KMS-11 (cell line): ENCODE data around the gene SEC23IP.

Experiments used
- H2AFZ ChIP-seq: fragments of 200-600 bp; sonication (generic); 2 replicates; pipeline ENCODE4 v1.6.1; 2016; ENCODE audit warnings: antibody characterized with exemption, mixed run types, low read depth
- H3K27ac ChIP-seq: fragments of 200-600 bp; sonication (generic); 2 replicates; pipeline ENCODE4 v1.6.1; 2016; ENCODE audit warnings: mild to moderate bottlenecking, mixed run types
- H3K27me3 ChIP-seq: fragments of 200-600 bp; sonication (generic); 2 replicates; pipeline ENCODE4 v1.6.1; 2017; ENCODE audit warnings: mild to moderate bottlenecking, low read depth, mixed run types, moderate library complexity; ENCODE audit not compliant: insufficient read depth
- H3K36me3 ChIP-seq: fragments of 200-600 bp; sonication (generic); 2 replicates; pipeline ENCODE4 v1.6.1; 2017; ENCODE audit warnings: mild to moderate bottlenecking, mixed run types; ENCODE audit not compliant: insufficient read depth
- H3K4me1 ChIP-seq: fragments of 200-600 bp; sonication (generic); 2 replicates; pipeline ENCODE4 v1.6.1; 2016; ENCODE audit warnings: mild to moderate bottlenecking, low read depth, mixed run types; ENCODE audit not compliant: poor library complexity, severe bottlenecking
- H3K4me2 ChIP-seq: fragments of 200-600 bp; sonication (generic); 2 replicates; pipeline ENCODE4 v1.7.0; 2016; ENCODE audit warnings: mild to moderate bottlenecking, mixed run types
- H3K4me3 ChIP-seq: fragments of 200-600 bp; sonication (generic); IDR thresholded peaks from 2 replicates; pipeline ENCODE4 v1.6.1; 2017; ENCODE audit warnings: low read depth, low read length, mixed read lengths; ENCODE audit not compliant: insufficient read depth
- H3K79me2 ChIP-seq: fragments of 200-600 bp; sonication (generic); 2 replicates; pipeline ENCODE4 v1.6.1; 2016; ENCODE audit warnings: low read depth, mixed run types; ENCODE audit not compliant: insufficient read depth
- H3K9ac ChIP-seq: fragments of 200-600 bp; sonication (generic); 2 replicates; pipeline ENCODE4 v1.6.1; 2016; ENCODE audit warnings: mild to moderate bottlenecking, mixed run types
- H4K20me1 ChIP-seq: fragments of 200-600 bp; sonication (generic); 2 replicates; pipeline ENCODE4 v1.6.1; 2016; ENCODE audit warnings: mild to moderate bottlenecking, mixed run types; ENCODE audit not compliant: insufficient read depth
- TF ChIP-seq, protein P1 (sequence below): fragments of 200-600 bp; sonication (generic); conservative IDR thresholded peaks from 2 replicates; pipeline ENCODE4 v1.6.1; 2017; ENCODE audit warnings: low read depth, mild to moderate bottlenecking, antibody characterized with exemption, low read length, moderate library complexity, mixed read lengths

SEC23IP gene

DNA sequence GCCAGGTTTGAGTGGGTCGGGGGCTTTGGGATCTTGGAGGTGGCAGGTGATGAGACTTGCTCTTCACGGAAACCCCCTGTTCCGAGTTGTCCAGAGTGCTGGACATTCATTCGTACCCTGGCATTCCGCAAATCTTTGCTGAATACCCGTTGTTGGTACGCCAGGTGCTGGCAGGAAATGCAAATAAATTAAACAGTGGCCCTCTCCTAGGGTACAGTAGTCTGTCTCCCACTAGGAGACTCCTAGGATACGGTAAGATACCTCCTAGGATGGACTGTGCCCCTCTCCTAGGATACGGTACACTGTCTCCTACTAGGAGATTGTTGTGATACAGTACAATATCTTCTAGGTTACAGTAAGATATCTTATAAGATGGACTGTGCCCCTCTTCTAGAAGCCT is 544 bp downstream of the SEC23IP start:
- Histone ChIP-seq H2AFZ (peak overlapping the region; percentile 63), H3K27me3 (no peaks in the 10 kb centered on the region)

DNA sequence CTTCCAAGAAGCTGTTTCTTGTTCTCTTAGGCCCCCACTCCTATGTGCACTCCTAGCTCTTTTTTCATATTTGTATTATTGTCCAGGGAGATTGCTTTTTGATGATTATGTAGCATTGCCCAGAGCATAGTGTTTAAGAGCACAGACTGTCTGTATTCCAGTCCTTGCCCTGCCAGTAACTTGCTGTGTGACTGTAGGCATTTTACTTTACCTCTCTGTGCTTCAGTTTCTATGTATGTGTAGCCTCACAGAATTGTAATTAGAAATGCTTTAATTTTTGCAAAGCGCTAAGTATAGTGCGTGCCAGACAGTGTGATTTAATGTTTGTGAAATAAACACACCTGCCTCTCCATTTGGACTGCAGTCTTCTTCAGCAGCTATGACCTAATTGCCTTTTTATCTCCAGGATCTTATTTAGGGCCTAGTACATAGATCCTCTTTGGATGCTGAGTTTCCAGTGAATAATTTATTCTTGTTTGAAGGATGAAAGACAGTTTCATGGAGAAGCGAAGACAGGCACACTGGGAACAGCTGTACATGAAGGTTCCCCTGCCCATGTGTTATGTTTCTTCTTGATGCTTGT is 1.4 kb downstream of the SEC23IP start:
- Histone ChIP-seq H3K4me2 (peak overlapping the region; percentile 63; the same call in 1 of the 2 replicates), H2AFZ (no peak overlapping the region), H3K4me1 (peaks cover 47% of the 10 kb centered on the region), H4K20me1 (no peaks in the 10 kb centered on the region), H3K79me2 (peaks cover 55% of the 10 kb centered on the region), H3K36me3 (0 out of 2 replicates have a peak, but pooled peaks cover 3% of the 10 kb centered on the region), H3K27ac (no peak overlapping the region), H3K4me3 (no peak overlapping the region), H3K9ac (no peak overlapping the region), H3K27me3 (no peaks in the 10 kb centered on the region)
- TF ChIP-seq, protein P1, sequence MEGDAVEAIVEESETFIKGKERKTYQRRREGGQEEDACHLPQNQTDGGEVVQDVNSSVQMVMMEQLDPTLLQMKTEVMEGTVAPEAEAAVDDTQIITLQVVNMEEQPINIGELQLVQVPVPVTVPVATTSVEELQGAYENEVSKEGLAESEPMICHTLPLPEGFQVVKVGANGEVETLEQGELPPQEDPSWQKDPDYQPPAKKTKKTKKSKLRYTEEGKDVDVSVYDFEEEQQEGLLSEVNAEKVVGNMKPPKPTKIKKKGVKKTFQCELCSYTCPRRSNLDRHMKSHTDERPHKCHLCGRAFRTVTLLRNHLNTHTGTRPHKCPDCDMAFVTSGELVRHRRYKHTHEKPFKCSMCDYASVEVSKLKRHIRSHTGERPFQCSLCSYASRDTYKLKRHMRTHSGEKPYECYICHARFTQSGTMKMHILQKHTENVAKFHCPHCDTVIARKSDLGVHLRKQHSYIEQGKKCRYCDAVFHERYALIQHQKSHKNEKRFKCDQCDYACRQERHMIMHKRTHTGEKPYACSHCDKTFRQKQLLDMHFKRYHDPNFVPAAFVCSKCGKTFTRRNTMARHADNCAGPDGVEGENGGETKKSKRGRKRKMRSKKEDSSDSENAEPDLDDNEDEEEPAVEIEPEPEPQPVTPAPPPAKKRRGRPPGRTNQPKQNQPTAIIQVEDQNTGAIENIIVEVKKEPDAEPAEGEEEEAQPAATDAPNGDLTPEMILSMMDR, result no peak

More for the DNA sequence above, 544 bp downstream of the SEC23IP start:
- TF ChIP-seq, protein P1, result no peak
- Histone ChIP-seq H3K4me3 (no peak overlapping the region), H3K27ac (peak overlapping the region; percentile 59), H4K20me1 (no peaks in the 10 kb centered on the region), H3K79me2 (peaks cover 48% of the 10 kb centered on the region), H3K36me3 (no peaks in the 10 kb centered on the region), H3K4me1 (peaks cover 47% of the 10 kb centered on the region), H3K9ac (peak overlapping the region; percentile 77; the same call in 1 of the 2 replicates), H3K4me2 (peak overlapping the region; percentile 63)

DNA sequence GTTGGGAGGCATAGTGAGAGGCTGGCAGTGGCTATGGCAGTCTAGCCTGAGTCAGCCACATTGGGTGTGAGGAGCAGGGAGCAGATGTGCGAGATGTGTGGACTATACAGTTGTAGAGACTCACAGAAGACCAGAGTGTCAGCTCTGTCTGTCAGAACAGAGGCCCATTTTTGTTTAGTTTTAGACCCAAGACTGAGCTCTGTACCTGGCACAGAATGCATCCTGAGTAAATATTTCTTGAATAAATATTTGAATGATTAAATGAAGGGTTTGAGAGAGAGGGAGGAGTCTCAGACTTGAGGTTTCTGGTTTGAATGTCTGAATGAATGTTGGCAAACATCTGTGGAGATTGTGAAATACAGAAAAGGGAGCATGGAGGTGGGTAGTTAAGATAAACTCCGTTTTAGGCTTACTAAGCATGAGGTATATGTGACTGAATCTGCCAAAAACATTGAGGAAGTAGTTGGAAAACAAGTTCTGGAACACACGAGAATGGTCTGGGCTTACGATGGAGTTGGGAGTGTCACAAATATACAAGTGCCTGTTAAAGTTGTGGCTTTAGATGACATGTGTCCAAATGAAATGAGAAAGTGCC is 3.6 kb downstream of the SEC23IP start:
- peak overlapping the region; percentile 51 for H3K27ac ChIP-seq
- H3K27me3 ChIP-seq, result no peaks in the 10 kb centered on the region
- no peak overlapping the region for H3K4me3 ChIP-seq
- no peak overlapping the region; the same call in 1 of the 2 replicates for H3K9ac ChIP-seq
- H3K79me2 ChIP-seq, result peaks cover 75% of the 10 kb centered on the region
- H2AFZ ChIP-seq, result no peak overlapping the region
- H3K36me3 ChIP-seq, result 0 out of 2 replicates have a peak, but pooled peaks cover 5% of the 10 kb centered on the region
- TF ChIP-seq, protein P1, result no peak
- no peaks in the 10 kb centered on the region for H4K20me1 ChIP-seq
- H3K4me1 ChIP-seq, result peaks cover 47% of the 10 kb centered on the region
- peak overlapping the region; percentile 33; the same call in 1 of the 2 replicates for H3K4me2 ChIP-seq

DNA sequence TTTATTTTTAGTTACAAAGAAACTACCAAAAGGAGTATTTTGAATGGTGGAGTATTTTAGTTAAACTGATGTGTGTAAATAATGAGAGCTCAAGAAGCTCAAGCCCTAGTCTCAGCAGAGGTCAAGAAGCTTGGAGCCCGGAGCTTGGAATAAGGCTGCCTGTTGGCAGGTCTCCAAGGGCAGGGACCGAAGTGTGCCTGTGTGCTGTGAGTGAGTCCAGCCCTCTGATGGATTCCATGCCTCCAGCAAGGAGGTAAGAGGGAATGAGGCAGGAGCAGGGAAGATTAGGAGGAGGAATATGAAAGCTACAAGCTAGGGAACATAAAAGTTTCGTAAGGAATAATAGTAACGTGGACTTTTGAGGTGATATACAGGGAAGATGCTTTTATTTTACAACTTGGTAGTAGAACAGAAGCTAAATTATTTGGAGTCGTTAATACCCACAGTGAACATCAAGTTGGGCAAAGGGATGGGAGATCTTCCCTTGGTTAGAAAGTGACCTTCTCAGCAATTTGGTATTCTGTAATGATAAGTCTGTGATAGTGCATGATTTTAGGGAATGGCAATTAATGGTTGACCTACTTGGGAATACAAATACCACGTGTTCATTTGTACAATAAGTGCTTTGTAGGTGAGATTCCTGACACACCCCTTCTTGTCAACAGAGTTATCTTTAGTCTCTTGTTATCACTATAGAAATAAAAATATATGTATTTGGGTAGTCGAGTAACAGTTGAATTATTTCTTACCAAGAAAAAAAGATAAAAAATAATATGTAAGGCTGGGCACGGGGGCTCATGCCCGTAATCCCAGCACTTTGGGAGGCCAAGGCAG is 4.6 kb downstream of the SEC23IP start:
- Histone ChIP-seq H3K36me3 (0 out of 2 replicates have a peak, but pooled peaks cover 5% of the 10 kb centered on the region), H3K27ac (peak overlapping the region; percentile 51; the same call in 1 of the 2 replicates), H3K27me3 (no peaks in the 10 kb centered on the region), H3K4me3 (no peak overlapping the region), H4K20me1 (no peaks in the 10 kb centered on the region), H3K4me1 (peaks cover 42% of the 10 kb centered on the region), H2AFZ (no peak overlapping the region), H3K9ac (no peak overlapping the region), H3K79me2 (peaks cover 85% of the 10 kb centered on the region), H3K4me2 (peak overlapping the region; percentile 33; the same call in 1 of the 2 replicates)
- TF ChIP-seq, protein P1, result no peak
